ENCODE data around the gene AKT3. TPM values are rescaled to one million over a fixed set of nuclear protein-coding genes. Genes with fewer than 3 reads are reported as not detected.

AKT3 gene
- total and polyA plus RNA-seq, 4 donors: 7.1 to 53.1 (median 23.8) TPM

- Histone ChIP-seq H3K4me3 (no peak overlapping the region), H3K36me3 (ENCODE audit: control insufficient read depth in 4 of 4, insufficient read depth in 4 of 4, low read length in 4 of 4) (peaks cover 0 to 1% (median under 1%) of the 10 kb centered on the region in 4 donors), H3K4me1 (ENCODE audit: control insufficient read depth in 5 of 5, insufficient read depth in 5 of 5, low read length in 5 of 5) (no peaks in the 10 kb centered on the region), H3K27me3 (ENCODE audit: control insufficient read depth in 3 of 3, insufficient read depth in 3 of 3, low read length in 2 of 3) (no peaks in the 10 kb centered on the region), H3K9ac (ENCODE audit: insufficient read depth in 1 of 2, low read length in 2 of 2) (no peak overlapping the region), H3K9me3 (ENCODE audit: control insufficient read depth in 4 of 4, insufficient read depth in 3 of 4, low read length in 3 of 4) (no peaks in the 10 kb centered on the region), H3K27ac (ENCODE audit: low read depth in 1 of 2, low read length in 1 of 2) (no peak overlapping the region)
- ATAC-seq (ENCODE audit: insufficient read depth, low FRiP score) (no peak), DNase-seq (no peak)
- no peak for TF ChIP-seq CTCF (IDR thresholded peaks at IDR 0.05; ENCODE audit: control extremely low read depth, extremely low read depth)
- WGBS, 2 donors: 95 to 96% methylated on average over 7 of the region's 7 CpGs
These were observed 277.1 kb downstream of the AKT3 start for GRCh38 chr1:243572940-243573339.

DNA sequence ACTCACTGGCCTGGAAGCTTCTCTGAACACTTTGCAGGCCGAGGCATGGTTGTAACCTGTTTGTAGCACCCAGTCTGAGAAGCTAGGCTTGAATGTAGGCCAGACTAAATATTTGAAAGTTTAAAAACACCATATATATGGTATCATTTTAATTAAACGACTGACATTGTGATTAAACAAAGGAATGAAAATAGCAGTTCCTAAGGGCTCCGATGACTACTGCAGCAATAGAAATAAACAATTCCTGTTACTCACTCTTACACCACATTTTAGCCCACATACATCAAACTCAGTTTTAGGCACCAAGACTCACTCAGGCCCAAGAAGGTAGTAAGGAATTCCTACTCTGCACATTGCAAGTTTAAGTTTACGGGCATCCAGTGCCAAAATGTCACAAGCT, 281.2 kb downstream of the AKT3 start:
- 81 to 82% methylated on average over 4 of the region's 4 CpGs for WGBS, 2 donors

GRCh38 chr1:243564814-243565213, 285.2 kb downstream of the AKT3 start:
- Histone ChIP-seq H3K27ac (ENCODE audit: low read depth in 1 of 2, low read length in 1 of 2) (no peak overlapping the region), H3K9me3 (ENCODE audit: control insufficient read depth in 4 of 4, insufficient read depth in 3 of 4, low read length in 3 of 4) (peaks cover 0 to 2% (median 2%) of the 10 kb centered on the region in 4 donors), H3K27me3 (ENCODE audit: control insufficient read depth in 3 of 3, insufficient read depth in 3 of 3, low read length in 2 of 3) (no peaks in the 10 kb centered on the region), H3K36me3 (ENCODE audit: control insufficient read depth in 4 of 4, insufficient read depth in 4 of 4, low read length in 4 of 4) (peaks cover 4 to 13% (median 9%) of the 10 kb centered on the region in 4 donors), H3K4me1 (ENCODE audit: control insufficient read depth in 5 of 5, insufficient read depth in 5 of 5, low read length in 5 of 5) (no peaks in the 10 kb centered on the region), H3K9ac (ENCODE audit: insufficient read depth in 1 of 2, low read length in 2 of 2) (no peak overlapping the region), H3K4me3 (no peak overlapping the region)
- no peak for DNase-seq
- no peak for TF ChIP-seq CTCF (IDR thresholded peaks at IDR 0.05; ENCODE audit: control extremely low read depth, extremely low read depth)
- no peak for ATAC-seq (ENCODE audit: insufficient read depth, low FRiP score)

More for the DNA sequence above, 281.2 kb downstream of the AKT3 start:
- no peak for TF ChIP-seq CTCF (IDR thresholded peaks at IDR 0.05; ENCODE audit: control extremely low read depth, extremely low read depth)
- no peaks in the 10 kb centered on the region for H3K4me1 ChIP-seq (ENCODE audit: control insufficient read depth in 5 of 5, insufficient read depth in 5 of 5, low read length in 5 of 5)
- H3K36me3 ChIP-seq (ENCODE audit: control insufficient read depth in 4 of 4, insufficient read depth in 4 of 4, low read length in 4 of 4): peaks cover 0 to 4% (median under 1%) of the 10 kb centered on the region in 4 donors
- H3K9me3 ChIP-seq (ENCODE audit: control insufficient read depth in 4 of 4, insufficient read depth in 3 of 4, low read length in 3 of 4): no peaks in the 10 kb centered on the region
- no peak for DNase-seq
- H3K27ac ChIP-seq (ENCODE audit: low read depth in 1 of 2, low read length in 1 of 2): no peak overlapping the region
- H3K27me3 ChIP-seq (ENCODE audit: control insufficient read depth in 3 of 3, insufficient read depth in 3 of 3, low read length in 2 of 3): no peaks in the 10 kb centered on the region
- H3K4me3 ChIP-seq: no peak overlapping the region
- no peak overlapping the region for H3K9ac ChIP-seq (ENCODE audit: insufficient read depth in 1 of 2, low read length in 2 of 2)
- ATAC-seq (ENCODE audit: insufficient read depth, low FRiP score): no peak

DNA sequence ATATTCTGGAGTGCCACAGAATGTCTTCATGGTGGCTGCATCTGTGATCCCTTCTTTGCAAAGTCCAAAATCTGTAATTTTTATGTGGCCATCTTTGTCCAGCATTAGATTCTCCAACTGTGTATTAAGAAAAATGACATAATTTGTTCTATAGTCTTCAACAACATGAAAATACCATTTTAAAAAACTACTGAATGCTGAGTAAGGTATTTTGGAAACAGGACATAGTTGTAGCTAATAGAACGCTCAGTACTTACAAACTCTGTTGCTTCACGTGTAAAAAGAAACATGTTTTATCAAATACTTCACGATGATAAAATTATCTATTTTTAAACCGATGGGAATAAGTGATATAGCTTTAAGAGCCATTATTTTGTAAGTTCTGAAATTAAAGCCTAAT, 286.3 kb downstream of the AKT3 start:
- H3K9ac ChIP-seq (ENCODE audit: insufficient read depth in 1 of 2, low read length in 2 of 2): no peak overlapping the region
- peaks cover 0 to 2% (median 2%) of the 10 kb centered on the region in 4 donors for H3K9me3 ChIP-seq (ENCODE audit: control insufficient read depth in 4 of 4, insufficient read depth in 3 of 4, low read length in 3 of 4)
- no peaks in the 10 kb centered on the region for H3K4me1 ChIP-seq (ENCODE audit: control insufficient read depth in 5 of 5, insufficient read depth in 5 of 5, low read length in 5 of 5)
- no peak overlapping the region for H3K4me3 ChIP-seq
- ATAC-seq (ENCODE audit: insufficient read depth, low FRiP score): no peak
- TF ChIP-seq CTCF (IDR thresholded peaks at IDR 0.05; ENCODE audit: control extremely low read depth, extremely low read depth): no peak
- peaks cover 3 to 13% (median 9%) of the 10 kb centered on the region in 4 donors for H3K36me3 ChIP-seq (ENCODE audit: control insufficient read depth in 4 of 4, insufficient read depth in 4 of 4, low read length in 4 of 4)
- WGBS, 2 donors: 96 to 97% methylated on average over 4 of the region's 4 CpGs
- no peak overlapping the region for H3K27ac ChIP-seq (ENCODE audit: low read depth in 1 of 2, low read length in 1 of 2)
- DNase-seq: no peak
- H3K27me3 ChIP-seq (ENCODE audit: control insufficient read depth in 3 of 3, insufficient read depth in 3 of 3, low read length in 2 of 3): no peaks in the 10 kb centered on the region
